Astrocyte of the spinal cord (primary cell): ENCODE measurements around the gene EEF1G.

Experiments
- DNase-seq: peaks from one replicate; pipeline ENCODE4 v3.0.0; 2011; ENCODE audit warnings: low read depth, low spot score
- H3K4me3 ChIP-seq: 2 replicates; pipeline ENCODE4 v1.5.1; 2011; ENCODE audit warnings: low read depth, mild to moderate bottlenecking, low read length, moderate library complexity
- in situ Hi-C: cut with HindIII; loops from 2 replicates; pipeline ENCODE4 v1.10.0; 2017; ENCODE audit warnings: low sequenced_read_pairs
- TF ChIP-seq, protein P1 (sequence below): IDR thresholded peaks from 2 replicates; pipeline ENCODE4 v1.5.1; 2012; ENCODE audit warnings: low read depth, mild to moderate bottlenecking, low read length, inconsistent platforms

EEF1G gene

DNA sequence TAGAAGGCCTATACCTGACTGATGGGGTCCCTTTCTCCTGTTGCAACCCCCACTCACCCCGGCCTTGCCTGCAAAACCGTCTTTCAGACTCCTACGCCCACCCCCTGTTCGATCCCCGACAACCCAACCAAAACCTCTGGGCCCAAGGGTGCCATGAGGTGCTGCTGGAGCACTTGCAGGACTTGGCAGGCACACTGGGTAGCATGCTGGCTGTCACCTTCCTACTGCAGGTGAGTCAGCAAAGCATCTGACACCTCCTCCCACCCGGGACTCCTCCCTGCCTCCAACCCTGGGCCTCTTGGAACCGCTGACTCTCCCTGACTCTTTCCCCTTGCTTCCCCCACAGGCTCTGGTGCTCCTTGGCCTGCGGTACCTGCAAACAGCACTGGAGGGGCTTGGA is 40.6 kb upstream of the EEF1G start:
- in situ Hi-C loops: no loop called here
- DNase-seq: no peak
- H3K4me3 ChIP-seq: no peak overlapping the region
- TF ChIP-seq, protein P1, sequence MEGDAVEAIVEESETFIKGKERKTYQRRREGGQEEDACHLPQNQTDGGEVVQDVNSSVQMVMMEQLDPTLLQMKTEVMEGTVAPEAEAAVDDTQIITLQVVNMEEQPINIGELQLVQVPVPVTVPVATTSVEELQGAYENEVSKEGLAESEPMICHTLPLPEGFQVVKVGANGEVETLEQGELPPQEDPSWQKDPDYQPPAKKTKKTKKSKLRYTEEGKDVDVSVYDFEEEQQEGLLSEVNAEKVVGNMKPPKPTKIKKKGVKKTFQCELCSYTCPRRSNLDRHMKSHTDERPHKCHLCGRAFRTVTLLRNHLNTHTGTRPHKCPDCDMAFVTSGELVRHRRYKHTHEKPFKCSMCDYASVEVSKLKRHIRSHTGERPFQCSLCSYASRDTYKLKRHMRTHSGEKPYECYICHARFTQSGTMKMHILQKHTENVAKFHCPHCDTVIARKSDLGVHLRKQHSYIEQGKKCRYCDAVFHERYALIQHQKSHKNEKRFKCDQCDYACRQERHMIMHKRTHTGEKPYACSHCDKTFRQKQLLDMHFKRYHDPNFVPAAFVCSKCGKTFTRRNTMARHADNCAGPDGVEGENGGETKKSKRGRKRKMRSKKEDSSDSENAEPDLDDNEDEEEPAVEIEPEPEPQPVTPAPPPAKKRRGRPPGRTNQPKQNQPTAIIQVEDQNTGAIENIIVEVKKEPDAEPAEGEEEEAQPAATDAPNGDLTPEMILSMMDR: no peak

DNA sequence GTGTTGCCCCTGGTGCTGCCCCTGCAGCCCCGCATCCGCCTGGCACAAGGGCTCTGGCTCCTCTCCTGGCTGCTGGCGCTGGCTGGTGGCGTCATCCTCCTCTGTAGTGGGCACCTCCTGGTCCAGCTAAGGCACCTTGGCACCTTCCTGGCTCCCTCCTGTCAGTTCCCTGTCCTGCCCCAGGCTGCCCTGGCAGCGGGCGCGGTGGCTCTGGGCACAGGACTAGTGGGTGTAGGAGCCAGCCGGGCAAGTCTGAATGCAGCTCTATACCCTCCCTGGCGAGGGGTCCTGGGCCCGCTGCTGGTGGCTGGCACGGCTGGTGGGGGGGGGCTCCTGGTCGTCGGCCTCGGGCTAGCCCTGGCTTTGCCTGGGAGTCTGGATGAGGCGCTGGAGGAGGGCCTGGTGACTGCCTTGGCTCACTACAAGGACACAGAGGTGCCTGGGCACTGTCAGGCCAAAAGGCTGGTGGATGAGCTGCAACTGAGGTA is 39.6 kb upstream of the EEF1G start:
- DNase-seq: no peak
- TF ChIP-seq, protein P1: no peak
- no peak overlapping the region for H3K4me3 ChIP-seq
- in situ Hi-C loops: no loop called here

DNA sequence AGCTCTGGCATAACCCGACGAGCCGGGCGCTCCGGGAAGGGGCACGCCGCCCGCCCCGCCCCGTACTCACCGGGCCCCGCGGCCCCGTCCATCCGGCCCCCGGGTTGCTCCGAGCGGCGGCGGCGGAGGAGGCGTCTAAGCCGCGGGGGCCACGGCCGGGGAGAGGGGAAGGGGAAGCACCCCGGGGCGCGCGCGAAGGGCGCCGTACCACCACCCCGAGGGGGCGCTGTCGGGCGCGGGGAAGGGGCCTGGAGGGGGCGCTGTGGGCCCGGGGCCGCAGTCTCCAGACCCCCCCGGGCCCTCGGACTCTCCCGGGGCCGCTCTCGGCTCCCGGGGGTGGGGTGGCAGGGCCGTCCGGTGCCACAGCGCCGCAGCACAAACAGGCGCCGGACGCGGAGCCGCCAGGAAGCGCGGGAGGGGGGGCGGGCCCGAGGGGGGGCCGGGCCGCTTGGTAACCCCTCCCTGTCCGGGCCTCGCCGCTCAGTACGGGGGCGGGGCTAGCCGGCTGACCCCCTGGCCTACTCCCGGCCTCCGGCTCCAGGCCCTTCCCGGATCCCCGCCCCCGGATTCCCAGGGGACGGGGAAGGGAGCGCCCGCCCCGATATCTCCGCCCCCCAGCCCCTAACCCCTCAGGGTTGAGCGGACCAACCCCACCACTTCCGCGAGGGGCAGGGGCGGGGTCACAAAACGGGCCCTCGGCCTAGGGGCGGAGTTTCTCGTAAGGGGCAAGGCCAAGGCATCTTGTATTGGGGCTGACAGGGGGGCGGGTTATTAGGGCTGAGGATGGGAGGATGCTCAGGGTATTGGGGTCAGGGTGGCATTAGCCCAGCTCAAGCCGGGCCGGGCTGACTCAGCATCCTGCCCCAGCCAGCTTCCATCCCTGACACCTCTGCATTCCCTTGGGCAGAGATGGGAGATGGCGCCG is 38.9 kb upstream of the EEF1G start, which contains the start of the genes EML3 and ROM1:
Gene EML3, minus strand, starts transcription at position 410 of the 925 bp plus-strand sequence. Its CDS starts 318 bp downstream, at position 92.
Gene ROM1, plus strand, starts transcription at position 892 of the 925 bp plus-strand sequence. Its CDS starts 25 bp downstream, at position 917.
- TF ChIP-seq, protein P1: peak; percentile 78
- in situ Hi-C loops: no loop called here
- H3K4me3 ChIP-seq: peak within 1 kb of the TSS; percentile 74
- DNase-seq: peak; percentile 75

DNA sequence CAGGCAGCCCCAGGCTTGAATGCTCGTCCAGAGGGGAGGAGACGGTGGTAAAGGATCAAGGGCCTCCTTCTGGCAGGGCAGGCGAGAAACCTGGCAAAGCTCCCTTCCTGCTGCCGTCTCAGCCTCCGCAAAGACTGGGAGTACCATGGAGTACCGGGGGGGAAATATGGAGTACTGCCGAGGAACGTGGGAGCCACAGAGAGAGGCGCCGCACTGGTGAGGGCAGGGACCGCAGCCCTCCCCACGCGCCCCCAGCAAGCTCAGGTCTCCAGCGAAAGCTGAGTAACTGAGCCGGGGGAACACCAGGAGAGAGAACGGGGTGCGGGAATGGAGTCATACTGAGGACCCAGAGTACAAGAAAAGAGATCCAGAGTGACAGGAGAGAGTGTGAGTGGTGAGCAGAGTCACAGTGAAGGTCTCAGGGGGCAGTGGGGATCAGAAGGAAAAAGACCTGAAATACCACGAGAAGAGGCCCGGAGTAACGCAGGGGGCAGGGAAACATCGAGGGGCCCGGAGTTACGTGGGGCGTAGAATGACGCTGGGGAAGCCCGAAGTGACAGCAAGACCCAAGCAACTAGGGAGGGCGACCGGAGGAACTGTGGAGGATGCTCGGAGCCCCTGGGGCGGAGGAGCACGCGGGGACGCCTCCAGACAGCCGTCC is 38.1 kb upstream of the EEF1G start:
- H3K4me3 ChIP-seq: peak overlapping the region; percentile 74
- TF ChIP-seq, protein P1: no peak
- DNase-seq: peak; percentile 72
- in situ Hi-C loops: no loop called here

DNA sequence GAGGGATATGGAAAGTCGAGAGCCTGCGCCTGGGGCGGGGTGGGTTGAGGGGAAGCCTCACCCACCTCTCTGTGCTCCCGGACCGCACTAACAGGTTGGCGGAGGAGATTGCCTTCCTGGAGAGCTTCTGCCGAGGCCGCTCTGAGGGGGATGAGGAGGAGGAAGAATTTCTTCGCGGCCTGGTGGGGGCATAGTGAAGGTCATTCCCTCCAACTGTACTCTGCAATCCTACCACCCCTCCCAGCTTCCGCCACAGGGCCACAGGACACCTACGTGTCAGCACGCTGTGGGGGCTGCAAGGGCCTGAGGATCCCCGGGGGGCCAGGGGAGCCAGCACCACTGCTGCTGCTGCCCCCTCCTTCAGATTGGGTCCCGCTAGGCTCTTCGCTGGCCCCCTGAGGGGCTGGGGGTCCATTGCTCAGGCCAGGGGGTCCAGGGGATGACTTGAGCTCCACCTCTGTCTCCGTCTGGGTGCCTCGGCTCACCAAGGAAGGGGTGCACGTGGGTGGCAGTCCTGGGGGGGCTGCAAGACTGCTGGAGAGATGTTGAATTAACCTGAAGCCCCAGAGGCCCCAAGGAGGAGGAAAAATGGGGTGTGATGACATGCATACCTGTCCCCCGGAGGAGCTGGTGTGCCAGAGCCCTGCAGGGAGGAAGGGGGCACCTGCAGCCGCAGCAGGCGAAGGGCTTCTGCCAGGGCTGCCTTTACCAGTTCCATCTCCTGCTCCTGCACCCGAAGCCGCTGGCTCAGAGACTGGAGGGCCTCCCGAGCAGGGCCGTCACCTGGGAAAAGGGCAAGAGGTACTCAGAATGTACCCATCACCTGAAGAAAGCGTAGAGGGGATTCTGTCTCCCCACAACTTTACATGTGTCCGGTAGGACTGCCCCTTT is 37.4 kb upstream of the EEF1G start:
- TF ChIP-seq, protein P1: no peak
- in situ Hi-C loops: no loop called here
- DNase-seq: no peak
- peak overlapping the region; percentile 74 for H3K4me3 ChIP-seq

DNA sequence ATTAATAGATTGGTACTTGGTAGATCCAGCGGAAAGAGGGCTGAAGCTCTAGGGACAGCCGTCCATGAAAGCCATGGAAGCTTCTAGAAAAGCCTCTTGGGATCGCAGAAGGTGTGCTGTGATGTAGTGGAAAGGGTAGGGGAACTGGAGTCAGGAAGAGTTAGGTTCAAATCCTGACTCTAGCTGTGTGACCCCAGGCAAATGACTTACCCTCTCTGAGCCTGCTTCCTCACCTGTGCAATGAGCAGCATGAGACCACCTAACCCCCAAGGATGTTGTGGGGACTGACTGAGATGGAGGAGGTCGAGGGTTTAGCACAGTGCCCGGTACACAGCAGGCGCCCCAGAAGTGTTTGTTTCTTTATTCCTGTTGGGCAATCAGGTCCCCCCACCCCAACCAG is 36.7 kb upstream of the EEF1G start:
- in situ Hi-C loops: no loop called here
- no peak overlapping the region for H3K4me3 ChIP-seq

More for the DNA sequence above, 36.7 kb upstream of the EEF1G start:
- no peak for DNase-seq
- TF ChIP-seq, protein P1: no peak
